GM12864 (cell line): ENCODE results near the gene SHISA6.

Experiments
- DNase-seq: peaks from one replicate; pipeline ENCODE4 v3.0.0-alpha.2; 2011; ENCODE audit warnings: low read depth
- H3K4me3 ChIP-seq: 2 replicates; pipeline ENCODE4 v1.5.1; 2011; ENCODE audit warnings: mild to moderate bottlenecking, low read depth, low read length, control low read depth
- TF ChIP-seq, protein P1 (sequence below): IDR thresholded peaks from 2 replicates; pipeline ENCODE4 v1.5.1; 2011; ENCODE audit warnings: low read depth, mild to moderate bottlenecking, moderate library complexity, low read length, control low read depth, inconsistent platforms; ENCODE audit errors: missing control alignments

SHISA6 gene

DNA sequence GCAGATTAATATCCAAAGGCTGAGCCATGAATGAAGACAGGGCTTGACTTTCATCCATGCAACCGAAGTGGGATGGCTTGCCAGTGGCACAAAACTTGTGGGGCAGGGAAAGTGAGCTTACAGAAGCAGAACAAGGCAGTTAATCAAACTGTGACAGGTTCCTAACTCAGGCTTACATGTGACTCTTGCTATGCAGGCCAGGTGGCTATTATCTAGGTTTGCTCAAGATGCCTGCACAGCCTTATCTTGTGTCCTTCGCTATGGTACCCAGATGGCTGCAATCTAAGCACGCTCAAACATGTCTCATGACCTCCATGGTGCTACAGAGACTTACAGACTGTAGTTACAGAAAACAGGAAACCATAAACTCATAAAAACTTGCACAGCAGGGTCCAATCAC lies 348.7 kb downstream of the SHISA6 start:
- TF ChIP-seq, protein P1, sequence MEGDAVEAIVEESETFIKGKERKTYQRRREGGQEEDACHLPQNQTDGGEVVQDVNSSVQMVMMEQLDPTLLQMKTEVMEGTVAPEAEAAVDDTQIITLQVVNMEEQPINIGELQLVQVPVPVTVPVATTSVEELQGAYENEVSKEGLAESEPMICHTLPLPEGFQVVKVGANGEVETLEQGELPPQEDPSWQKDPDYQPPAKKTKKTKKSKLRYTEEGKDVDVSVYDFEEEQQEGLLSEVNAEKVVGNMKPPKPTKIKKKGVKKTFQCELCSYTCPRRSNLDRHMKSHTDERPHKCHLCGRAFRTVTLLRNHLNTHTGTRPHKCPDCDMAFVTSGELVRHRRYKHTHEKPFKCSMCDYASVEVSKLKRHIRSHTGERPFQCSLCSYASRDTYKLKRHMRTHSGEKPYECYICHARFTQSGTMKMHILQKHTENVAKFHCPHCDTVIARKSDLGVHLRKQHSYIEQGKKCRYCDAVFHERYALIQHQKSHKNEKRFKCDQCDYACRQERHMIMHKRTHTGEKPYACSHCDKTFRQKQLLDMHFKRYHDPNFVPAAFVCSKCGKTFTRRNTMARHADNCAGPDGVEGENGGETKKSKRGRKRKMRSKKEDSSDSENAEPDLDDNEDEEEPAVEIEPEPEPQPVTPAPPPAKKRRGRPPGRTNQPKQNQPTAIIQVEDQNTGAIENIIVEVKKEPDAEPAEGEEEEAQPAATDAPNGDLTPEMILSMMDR: no peak
- no peak overlapping the region for H3K4me3 ChIP-seq
- no peak for DNase-seq

DNA sequence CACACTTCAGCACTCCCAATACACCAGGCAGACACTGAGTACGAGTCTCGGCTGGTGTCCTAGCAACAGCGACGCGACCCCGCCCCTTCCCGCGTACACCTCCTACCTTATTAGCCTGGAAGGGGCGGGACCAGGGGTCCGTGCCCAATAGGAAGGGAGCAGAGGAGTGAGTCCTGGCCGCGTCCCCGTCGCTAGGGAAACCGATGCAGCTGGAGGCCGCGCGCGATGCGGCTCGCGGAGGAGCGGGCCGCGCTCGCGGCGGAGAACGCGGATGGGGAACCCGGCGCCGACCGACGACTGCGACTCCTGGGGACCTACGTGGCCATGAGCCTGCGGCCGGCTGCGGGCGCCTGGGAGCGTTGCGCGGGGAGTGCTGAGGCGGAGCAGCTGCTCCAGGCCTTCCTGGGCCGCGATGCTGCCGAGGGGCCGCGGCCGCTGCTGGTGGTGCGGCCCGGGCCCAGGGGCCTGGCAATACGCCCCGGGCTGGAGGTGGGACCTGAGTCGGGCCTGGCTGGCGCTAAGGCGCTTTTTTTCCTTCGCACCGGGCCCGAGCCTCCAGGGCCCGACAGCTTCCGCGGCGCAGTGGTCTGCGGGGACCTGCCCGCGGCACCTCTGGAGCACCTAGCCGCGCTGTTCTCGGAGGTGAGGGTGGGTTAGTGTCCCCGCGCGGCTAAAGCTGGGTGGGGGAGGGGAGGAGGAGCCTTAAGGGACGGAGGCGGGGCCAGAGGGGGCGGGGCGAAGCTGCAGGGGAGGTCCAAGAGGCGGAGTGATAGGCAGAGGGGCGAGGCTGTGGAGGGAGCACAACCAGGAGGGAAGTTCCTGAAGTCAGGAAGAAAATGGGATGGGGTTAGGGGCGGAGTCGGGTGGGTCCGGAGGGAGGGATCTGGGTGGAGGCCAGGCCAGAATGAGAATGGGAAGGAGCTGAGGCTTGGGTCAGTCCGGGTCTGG lies 357.5 kb downstream of the SHISA6 start, which contains the start of gene DNAH9:
Gene DNAH9, plus strand, starts transcription at position 197 of the 948 bp plus-strand sequence. Its CDS starts 29 bp downstream, at position 226.
- no peak within 1 kb of the TSS for H3K4me3 ChIP-seq
- no peak for DNase-seq
- TF ChIP-seq, protein P1: no peak

DNA sequence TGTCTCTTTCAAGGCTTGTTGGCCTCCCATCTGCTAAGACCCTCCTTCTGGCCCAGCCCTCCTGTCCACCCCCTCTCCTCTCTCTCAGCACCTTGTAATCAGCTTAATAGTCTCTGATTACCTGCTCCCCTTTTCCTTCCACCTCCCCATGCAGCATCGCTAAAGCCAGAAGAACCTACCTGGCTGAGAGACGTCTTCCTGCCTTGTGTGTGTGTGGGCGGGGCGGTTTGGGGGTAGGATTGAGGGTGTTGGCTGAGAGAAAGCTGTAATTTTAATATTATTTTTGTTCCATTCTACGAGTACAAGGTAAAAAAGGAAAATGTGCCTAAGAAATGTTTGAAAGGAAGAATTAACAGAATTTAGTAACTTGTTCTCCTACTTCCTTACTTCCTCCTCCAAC lies 360.6 kb downstream of the SHISA6 start:
- no peak overlapping the region for H3K4me3 ChIP-seq
- TF ChIP-seq, protein P1: no peak
- DNase-seq: no peak

DNA sequence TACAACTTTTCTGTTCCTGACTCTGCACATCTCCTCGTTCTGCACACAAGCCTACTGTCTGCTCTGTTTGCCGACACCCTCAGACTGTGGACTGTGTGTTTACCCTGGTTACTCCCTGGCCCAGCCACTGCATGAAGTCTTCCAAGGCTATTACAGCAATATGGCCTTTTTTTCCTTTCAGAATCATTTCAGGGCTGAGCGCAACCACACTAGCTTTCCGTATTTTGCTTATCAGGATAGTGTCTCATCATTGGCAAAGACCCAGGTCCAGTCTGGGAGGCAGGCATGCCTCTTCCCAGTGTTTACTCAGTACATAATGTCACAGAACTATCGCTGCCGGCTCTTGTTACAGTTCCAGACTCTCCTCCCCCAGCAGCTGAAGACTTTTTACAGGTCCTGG lies 367.4 kb downstream of the SHISA6 start:
- no peak overlapping the region for H3K4me3 ChIP-seq
- TF ChIP-seq, protein P1: no peak
- DNase-seq: no peak

DNA sequence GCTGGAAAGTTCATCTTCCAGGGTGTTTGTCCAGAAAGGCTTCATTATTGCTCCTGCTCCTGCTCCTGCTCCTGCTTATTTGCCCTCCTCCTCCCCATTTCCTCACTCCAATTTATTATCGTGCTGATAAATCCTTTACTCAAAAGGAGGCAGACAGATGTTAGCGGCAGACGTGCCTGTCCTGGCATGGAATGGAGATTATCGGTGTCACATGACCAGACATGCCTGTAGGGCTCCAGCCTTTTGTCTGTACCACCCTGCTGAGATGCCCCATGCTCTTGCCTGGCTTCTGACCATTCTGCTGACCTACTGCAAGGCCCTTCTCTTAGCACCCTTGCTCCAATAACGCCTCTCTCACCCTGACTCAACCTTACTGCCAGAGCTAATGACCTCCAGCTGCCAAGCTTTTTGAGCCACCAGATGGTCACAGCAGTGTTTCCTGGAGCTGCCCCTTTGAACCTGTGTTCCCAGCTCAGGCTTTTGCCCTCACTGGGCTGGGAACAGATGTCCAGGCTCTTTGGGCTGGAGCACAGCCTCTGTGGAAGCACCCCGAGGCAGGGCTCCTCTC lies 370.1 kb downstream of the SHISA6 start:
- no peak for DNase-seq
- TF ChIP-seq, protein P1: no peak
- H3K4me3 ChIP-seq: no peak overlapping the region

DNA sequence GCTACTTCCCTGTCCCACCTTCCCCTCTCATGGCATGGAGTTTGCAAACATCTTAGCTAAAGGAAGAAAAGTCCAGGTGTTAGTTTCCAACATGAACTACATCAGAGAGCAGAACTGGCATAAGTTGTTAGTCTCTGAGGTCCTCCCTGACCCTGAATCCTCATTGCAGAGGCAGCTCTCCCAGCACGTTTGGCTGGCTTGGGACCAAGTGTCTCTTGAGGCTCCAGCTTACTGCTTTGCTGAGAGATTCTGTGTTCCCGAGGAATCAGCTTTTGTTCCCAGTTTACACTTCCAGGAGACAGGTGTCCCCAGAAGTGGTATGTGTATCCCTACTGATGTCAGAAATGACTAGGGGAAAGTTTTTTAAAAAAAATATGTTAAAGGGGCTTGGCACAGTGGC lies 371.9 kb downstream of the SHISA6 start:
- no peak for DNase-seq
- TF ChIP-seq, protein P1: no peak
- no peak overlapping the region for H3K4me3 ChIP-seq
